Measurements from ENCODE around the gene DUSP10. TPM values are rescaled to one million over a fixed set of nuclear protein-coding genes. Genes with fewer than 3 reads are reported as not detected.

The DUSP10 gene
- total RNA-seq, 1 experiment from 2014 or later = 2.0 TPM

GRCh38 chr1:221700536-221700935, 41.4 kb downstream of the DUSP10 start:
- no peak overlapping the region for H3K4me3 Mint-ChIP-seq (ENCODE audit: unreplicated experiment)
- H3K36me3 ChIP-seq (ENCODE audit: control insufficient read depth, insufficient read depth, low read length) = no peaks in the 10 kb centered on the region
- peaks cover 3% of the 10 kb centered on the region for H3K27me3 Mint-ChIP-seq (ENCODE audit: insufficient read depth, unreplicated experiment)
- H3K9me3 ChIP-seq = no peaks in the 10 kb centered on the region
- H3K36me3 Mint-ChIP-seq (ENCODE audit: insufficient read depth, unreplicated experiment) = no peaks in the 10 kb centered on the region
- CTCF ChIA-PET = no interaction called here
- BruUV-seq (replicated peaks) = no TSS peak
- H3K27ac Mint-ChIP-seq (ENCODE audit: unreplicated experiment) = no peak overlapping the region
- H3K4me3 ChIP-seq (ENCODE audit: low read depth, low read length) = no peak overlapping the region
- TF ChIP-seq CTCF (IDR thresholded peaks at IDR 0.05; ENCODE audit: insufficient read depth in 1 of 2, low read depth in 1 of 2, low read length in 1 of 2, severe bottlenecking in 1 of 2, unreplicated experiment in 1 of 2) = no peak
- DNase-seq = no peak
- intact Hi-C loops (cut with micrococcal nuclease; ENCODE audit: unreplicated experiment) = no loop called here
- H3K4me1 ChIP-seq = no peaks in the 10 kb centered on the region
- H3K9me3 Mint-ChIP-seq (ENCODE audit: unreplicated experiment) = no peaks in the 10 kb centered on the region
- no peaks in the 10 kb centered on the region for H3K27me3 ChIP-seq (replicated peaks; ENCODE audit: control insufficient read depth, insufficient read depth, low read length)
- POLR2A ChIA-PET = no interaction called here
- no peaks in the 10 kb centered on the region for H3K4me1 Mint-ChIP-seq (ENCODE audit: low read depth, unreplicated experiment)

GRCh38 chr1:221699978-221700519, 41.8 kb downstream of the DUSP10 start:
- no peaks in the 10 kb centered on the region for H3K36me3 Mint-ChIP-seq (ENCODE audit: insufficient read depth, unreplicated experiment)

GRCh38 chr1:221699577-221699976, 42.3 kb downstream of the DUSP10 start:
- POLR2A ChIA-PET = no interaction called here
- no peaks in the 10 kb centered on the region for H3K36me3 ChIP-seq (ENCODE audit: control insufficient read depth, insufficient read depth, low read length)
- no peak overlapping the region for H3K4me3 Mint-ChIP-seq (ENCODE audit: unreplicated experiment)
- peaks cover 3% of the 10 kb centered on the region for H3K27me3 Mint-ChIP-seq (ENCODE audit: insufficient read depth, unreplicated experiment)
- H3K9me3 Mint-ChIP-seq (ENCODE audit: unreplicated experiment) = no peaks in the 10 kb centered on the region
- no peak overlapping the region for H3K27ac Mint-ChIP-seq (ENCODE audit: unreplicated experiment)
- H3K4me3 ChIP-seq (ENCODE audit: low read depth, low read length) = no peak overlapping the region
- H3K4me1 Mint-ChIP-seq (ENCODE audit: low read depth, unreplicated experiment) = no peaks in the 10 kb centered on the region
- no peaks in the 10 kb centered on the region for H3K27me3 ChIP-seq (replicated peaks; ENCODE audit: control insufficient read depth, insufficient read depth, low read length)
- CTCF ChIA-PET = no interaction called here
- no peaks in the 10 kb centered on the region for H3K9me3 ChIP-seq
- H3K36me3 Mint-ChIP-seq (ENCODE audit: insufficient read depth, unreplicated experiment) = no peaks in the 10 kb centered on the region
- BruUV-seq (replicated peaks) = no TSS peak
- intact Hi-C loops (cut with micrococcal nuclease; ENCODE audit: unreplicated experiment) = no loop called here
- no peaks in the 10 kb centered on the region for H3K4me1 ChIP-seq
- no peak for TF ChIP-seq CTCF (IDR thresholded peaks at IDR 0.05; ENCODE audit: insufficient read depth in 1 of 2, low read depth in 1 of 2, low read length in 1 of 2, severe bottlenecking in 1 of 2, unreplicated experiment in 1 of 2)
- DNase-seq = no peak

More at GRCh38 chr1:221699978-221700519, 41.8 kb downstream of the DUSP10 start:
- Mint-ChIP-seq H3K9me3 (ENCODE audit: unreplicated experiment) (no peaks in the 10 kb centered on the region), H3K4me3 (ENCODE audit: unreplicated experiment) (no peak overlapping the region), H3K27me3 (ENCODE audit: insufficient read depth, unreplicated experiment) (peaks cover 3% of the 10 kb centered on the region), H3K4me1 (ENCODE audit: low read depth, unreplicated experiment) (no peaks in the 10 kb centered on the region), H3K27ac (ENCODE audit: unreplicated experiment) (no peak overlapping the region)
- Histone ChIP-seq H3K27me3 (replicated peaks; ENCODE audit: control insufficient read depth, insufficient read depth, low read length) (no peaks in the 10 kb centered on the region), H3K4me1 (no peaks in the 10 kb centered on the region), H3K4me3 (ENCODE audit: low read depth, low read length) (no peak overlapping the region), H3K36me3 (ENCODE audit: control insufficient read depth, insufficient read depth, low read length) (no peaks in the 10 kb centered on the region), H3K9me3 (no peaks in the 10 kb centered on the region)
- POLR2A ChIA-PET = no interaction called here
- intact Hi-C loops (cut with micrococcal nuclease; ENCODE audit: unreplicated experiment) = no loop called here
- no peak for TF ChIP-seq CTCF (IDR thresholded peaks at IDR 0.05; ENCODE audit: insufficient read depth in 1 of 2, low read depth in 1 of 2, low read length in 1 of 2, severe bottlenecking in 1 of 2, unreplicated experiment in 1 of 2)
- CTCF ChIA-PET = no interaction called here
- no TSS peak for BruUV-seq (replicated peaks)
- no peak for DNase-seq

All from Caco-2 (cell line).